CD4-positive, alpha-beta T cell (primary cell): ENCODE measurements around the gene MYO3B. TPM values are rescaled to one million over a fixed set of nuclear protein-coding genes. Genes with fewer than 3 reads are reported as not detected.

Experiments used
- ATAC-seq: fragments of 200-7000 bp; cut with Tn5 transposase; one replicate; pipeline ENCODE4 v1.10.0; 2022; ENCODE audit warnings: mild to moderate bottlenecking; ENCODE audit not compliant: poor library complexity
- CTCF ChIA-PET: fragments of 350-600 bp; sonication (Branson Sonifier 250); formaldehyde crosslinking; loops from one replicate; lab custom pipeline; 2021; ENCODE audit warnings: antibody characterized with exemption, inconsistent platforms; lab: Charles Lee
- POLR2A ChIA-PET: fragments of 350-600 bp; sonication (Branson Sonifier 250); formaldehyde crosslinking; loops from one replicate; lab custom pipeline; 2021; ENCODE audit warnings: antibody characterized with exemption, inconsistent platforms; lab: Charles Lee
- DNase-seq, 14 experiments: peaks; one replicate each; pipeline ENCODE4 v3.0.0-alpha.2; 2013 to 2020; ENCODE audit warnings: mixed read lengths in 2 of 14
- H3K27ac ChIP-seq, 2 donors: one replicate each; pipeline versions ENCODE4 v1.5.1 to v1.7.0; 2013; ENCODE audit warnings: low read length in 2 of 2, low read depth in 1 of 2, mild to moderate bottlenecking in 1 of 2
- H3K27me3 ChIP-seq, 2 experiments: 1 replicate in 1 of 2; 2 replicates in 1 of 2; pipeline versions ENCODE4 v1.6.1 to v1.7.0; 2013; ENCODE audit warnings: low read length in 2 of 2, control low read depth in 1 of 2, mild to moderate bottlenecking in 1 of 2, moderate library complexity in 1 of 2; ENCODE audit not compliant: insufficient read depth in 2 of 2, control insufficient read depth in 1 of 2
- H3K36me3 ChIP-seq: one replicate; pipeline ENCODE4 v1.6.1; 2013; ENCODE audit warnings: low read length, control low read depth; ENCODE audit not compliant: insufficient read depth
- H3K4me1 ChIP-seq: one replicate; pipeline ENCODE4 v1.6.1; 2013; ENCODE audit warnings: low read length, control low read depth; ENCODE audit not compliant: insufficient read depth
- H3K4me3 ChIP-seq: one replicate; pipeline ENCODE4 v1.5.1; 2013; ENCODE audit warnings: mild to moderate bottlenecking, low read length, moderate library complexity
- H3K9me3 ChIP-seq, 2 experiments: 1 replicate in 1 of 2; 2 replicates in 1 of 2; pipeline versions ENCODE4 v1.6.1 to v1.7.0; 2013; ENCODE audit warnings: low read length in 2 of 2, mild to moderate bottlenecking in 2 of 2, control low read depth in 1 of 2, moderate library complexity in 1 of 2; ENCODE audit not compliant: control insufficient read depth in 1 of 2, insufficient read depth in 1 of 2
- H3K27ac Mint-ChIP-seq: one replicate; pipeline ENCODE4 v1.8.0; 2020; ENCODE audit warnings: mixed read lengths
- H3K27me3 Mint-ChIP-seq: one replicate; pipeline ENCODE4 v1.8.0; 2021; ENCODE audit warnings: mixed read lengths
- H3K36me3 Mint-ChIP-seq: one replicate; pipeline ENCODE4 v1.8.0; 2021; ENCODE audit warnings: low read depth, mixed read lengths
- H3K4me1 Mint-ChIP-seq: one replicate; pipeline ENCODE4 v1.8.0; 2021; ENCODE audit warnings: low read depth, mixed read lengths
- H3K4me3 Mint-ChIP-seq: one replicate; pipeline ENCODE4 v1.8.0; 2020; ENCODE audit warnings: mild to moderate bottlenecking, mixed read lengths
- H3K9me3 Mint-ChIP-seq: one replicate; pipeline ENCODE4 v1.8.0; 2020; ENCODE audit warnings: mixed read lengths
- CTCF ChIP-seq: fragments of 200-600 bp; IDR thresholded peaks from one replicate; pipeline ENCODE4 v1.8.0; 2022; ENCODE audit warnings: antibody characterized with exemption, mild to moderate bottlenecking
- intact Hi-C, 2 experiments: fragments of 100-400 bp; cut with DNase I in 1 of 2; cut with micrococcal nuclease in 1 of 2; formaldehyde crosslinking; loops; one replicate each; pipeline versions ENCODE4 v1.15.1 to v1.9.0; 2023 to 2025; cut with DNase I, micrococcal nuclease
- total RNA-seq, 174 experiments: library from RNA in 2 of 174; stranded (reverse) in 2 of 174; gene quantifications; one replicate each; pipeline ENCODE4 v1.2.3 and lab custom pipeline; 2021 to 2026

Gene MYO3B
- total RNA-seq, 2 experiments from 2014 or later: not detected

GRCh38 chr2:170639635-170640034 lies 461.7 kb downstream of the MYO3B start:
- intact Hi-C loops: no loop called here
- Histone ChIP-seq H3K4me3 (no peak overlapping the region), H3K27me3 (no peaks in the 10 kb centered on the region), H3K36me3 (no peaks in the 10 kb centered on the region), H3K9me3 (no peaks in the 10 kb centered on the region), H3K27ac (no peak overlapping the region), H3K4me1 (no peaks in the 10 kb centered on the region)
- ChIA-PET CTCF (no interaction called here), POLR2A (no interaction called here)
- ATAC-seq (no peak), DNase-seq (no peak)
- H3K36me3 Mint-ChIP-seq: no peaks in the 10 kb centered on the region
- no peaks in the 10 kb centered on the region for H3K9me3 Mint-ChIP-seq
- no peaks in the 10 kb centered on the region for H3K4me1 Mint-ChIP-seq
- H3K4me3 Mint-ChIP-seq: no peak overlapping the region
- no peak overlapping the region for H3K27ac Mint-ChIP-seq
- H3K27me3 Mint-ChIP-seq: no peaks in the 10 kb centered on the region
- no peak for TF ChIP-seq CTCF

GRCh38 chr2:170641961-170642360 lies 464.0 kb downstream of the MYO3B start:
- Histone ChIP-seq H3K4me1 (no peaks in the 10 kb centered on the region), H3K27ac (no peak overlapping the region), H3K4me3 (no peak overlapping the region), H3K9me3 (no peaks in the 10 kb centered on the region), H3K27me3 (no peaks in the 10 kb centered on the region), H3K36me3 (no peaks in the 10 kb centered on the region)
- no peaks in the 10 kb centered on the region for H3K9me3 Mint-ChIP-seq
- ChIA-PET CTCF (no interaction called here), POLR2A (no interaction called here)
- H3K4me3 Mint-ChIP-seq: no peak overlapping the region
- no peak for ATAC-seq
- TF ChIP-seq CTCF: no peak
- H3K4me1 Mint-ChIP-seq: no peaks in the 10 kb centered on the region
- DNase-seq: no peak
- H3K27me3 Mint-ChIP-seq: no peaks in the 10 kb centered on the region
- intact Hi-C loops: no loop called here
- H3K36me3 Mint-ChIP-seq: no peaks in the 10 kb centered on the region
- no peak overlapping the region for H3K27ac Mint-ChIP-seq

- DNase-seq: no peak
- CTCF ChIA-PET: no interaction called here
Observed at GRCh38 chr2:170643346-170643745, 465.4 kb downstream of the MYO3B start.

More at GRCh38 chr2:170643346-170643745, 465.4 kb downstream of the MYO3B start:
- H3K4me1 Mint-ChIP-seq: no peaks in the 10 kb centered on the region
- H3K4me3 Mint-ChIP-seq: no peak overlapping the region
- Histone ChIP-seq H3K4me1 (no peaks in the 10 kb centered on the region), H3K27ac (no peak overlapping the region), H3K27me3 (no peaks in the 10 kb centered on the region), H3K4me3 (no peak overlapping the region), H3K9me3 (no peaks in the 10 kb centered on the region), H3K36me3 (no peaks in the 10 kb centered on the region)
- no peaks in the 10 kb centered on the region for H3K27me3 Mint-ChIP-seq
- no peaks in the 10 kb centered on the region for H3K36me3 Mint-ChIP-seq
- H3K9me3 Mint-ChIP-seq: no peaks in the 10 kb centered on the region
- no peak for TF ChIP-seq CTCF
- ATAC-seq: no peak
- intact Hi-C loops: no loop called here
- POLR2A ChIA-PET: no interaction called here
- H3K27ac Mint-ChIP-seq: no peak overlapping the region
